ENCODE results near the gene FLOT1.

FLOT1 gene

DNA sequence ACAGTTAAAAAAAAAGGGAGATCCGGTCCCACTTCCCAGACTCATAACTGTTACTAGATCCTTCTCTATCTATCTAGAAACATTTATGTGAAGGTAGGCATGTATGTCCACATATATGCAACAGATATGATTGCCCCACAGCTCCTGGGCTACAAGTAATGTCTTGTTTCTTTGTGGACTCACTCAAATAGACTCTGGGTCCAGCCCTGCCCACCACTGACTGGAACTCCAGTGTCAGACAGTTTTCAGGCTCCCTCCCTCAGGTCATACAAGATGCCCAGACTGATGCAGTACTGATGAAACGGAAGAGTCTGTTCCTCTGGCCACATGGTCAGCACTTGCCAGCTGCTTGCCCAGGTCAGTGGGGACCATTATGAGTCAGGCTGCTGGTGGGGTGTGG is 32.6 kb upstream of the FLOT1 start:
- DNase-seq: no peak
- Histone ChIP-seq H3K9ac (ENCODE audit: low read length) (no peak overlapping the region), H4K20me1 (ENCODE audit: insufficient read depth, low read length) (no peaks in the 10 kb centered on the region), H3K9me2 (replicated peaks; ENCODE audit: insufficient read depth, low read length) (no peaks in the 10 kb centered on the region), H3K79me2 (ENCODE audit: low read length) (no peaks in the 10 kb centered on the region), H3K36me3 (replicated peaks; ENCODE audit: insufficient read depth, low read length) (no peaks in the 10 kb centered on the region), H3K27ac (ENCODE audit: low read length) (no peak overlapping the region), H3K27me3 (replicated peaks; ENCODE audit: insufficient read depth, low read length) (no peaks in the 10 kb centered on the region), H3K9me3 (replicated peaks; ENCODE audit: insufficient read depth, low read length) (no peaks in the 10 kb centered on the region), H3K4me1 (ENCODE audit: low read length) (no peaks in the 10 kb centered on the region), H2AFZ (ENCODE audit: low read length) (no peak overlapping the region), H3K4me3 (ENCODE audit: low read length) (no peak overlapping the region), H3K4me2 (ENCODE audit: low read depth, low read length) (no peak overlapping the region), H3F3A (ENCODE audit: insufficient read depth, low read length) (no peaks in the 10 kb centered on the region)
- no peak for TF ChIP-seq EZH2phosphoT487 (IDR thresholded peaks at IDR 0.05; ENCODE audit: low read length)
- TF ChIP-seq EZH2 (optimal IDR thresholded peaks at IDR 0.05; ENCODE audit: low read depth, low read length): no peak
- TF ChIP-seq, protein P1, sequence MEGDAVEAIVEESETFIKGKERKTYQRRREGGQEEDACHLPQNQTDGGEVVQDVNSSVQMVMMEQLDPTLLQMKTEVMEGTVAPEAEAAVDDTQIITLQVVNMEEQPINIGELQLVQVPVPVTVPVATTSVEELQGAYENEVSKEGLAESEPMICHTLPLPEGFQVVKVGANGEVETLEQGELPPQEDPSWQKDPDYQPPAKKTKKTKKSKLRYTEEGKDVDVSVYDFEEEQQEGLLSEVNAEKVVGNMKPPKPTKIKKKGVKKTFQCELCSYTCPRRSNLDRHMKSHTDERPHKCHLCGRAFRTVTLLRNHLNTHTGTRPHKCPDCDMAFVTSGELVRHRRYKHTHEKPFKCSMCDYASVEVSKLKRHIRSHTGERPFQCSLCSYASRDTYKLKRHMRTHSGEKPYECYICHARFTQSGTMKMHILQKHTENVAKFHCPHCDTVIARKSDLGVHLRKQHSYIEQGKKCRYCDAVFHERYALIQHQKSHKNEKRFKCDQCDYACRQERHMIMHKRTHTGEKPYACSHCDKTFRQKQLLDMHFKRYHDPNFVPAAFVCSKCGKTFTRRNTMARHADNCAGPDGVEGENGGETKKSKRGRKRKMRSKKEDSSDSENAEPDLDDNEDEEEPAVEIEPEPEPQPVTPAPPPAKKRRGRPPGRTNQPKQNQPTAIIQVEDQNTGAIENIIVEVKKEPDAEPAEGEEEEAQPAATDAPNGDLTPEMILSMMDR (IDR thresholded peaks at IDR 0.05; ENCODE audit: low read length): no peak

DNA sequence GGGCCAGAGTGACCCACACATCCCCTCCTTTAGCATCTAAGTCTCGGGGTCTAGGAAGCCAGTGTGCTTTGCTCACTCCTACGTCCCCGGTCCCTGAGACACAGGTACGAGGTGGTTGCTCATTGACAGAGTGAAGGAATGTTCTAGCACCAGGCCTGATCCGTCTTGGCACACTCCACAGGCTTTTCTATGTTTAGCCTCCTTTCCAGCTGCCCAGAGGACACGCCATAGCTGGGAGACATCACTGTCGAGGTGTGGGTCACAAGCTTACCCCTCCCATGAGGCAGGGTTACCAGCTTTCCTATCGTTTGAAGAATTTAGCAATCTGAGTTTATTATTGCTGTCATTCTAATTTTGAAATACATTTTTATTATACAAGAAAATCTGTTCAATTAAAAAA is 32.2 kb upstream of the FLOT1 start:
- TF ChIP-seq EZH2phosphoT487 (IDR thresholded peaks at IDR 0.05; ENCODE audit: low read length) (no peak), EZH2 (optimal IDR thresholded peaks at IDR 0.05; ENCODE audit: low read depth, low read length) (no peak)
- TF ChIP-seq, protein P1 (IDR thresholded peaks at IDR 0.05; ENCODE audit: low read length): no peak
- Histone ChIP-seq H3K9me3 (replicated peaks; ENCODE audit: insufficient read depth, low read length) (no peaks in the 10 kb centered on the region), H3K4me3 (ENCODE audit: low read length) (no peak overlapping the region), H2AFZ (ENCODE audit: low read length) (no peak overlapping the region), H3K27me3 (replicated peaks; ENCODE audit: insufficient read depth, low read length) (no peaks in the 10 kb centered on the region), H3K27ac (ENCODE audit: low read length) (no peak overlapping the region), H3K9ac (ENCODE audit: low read length) (no peak overlapping the region), H3K79me2 (ENCODE audit: low read length) (no peaks in the 10 kb centered on the region), H3K9me2 (replicated peaks; ENCODE audit: insufficient read depth, low read length) (no peaks in the 10 kb centered on the region), H3K36me3 (replicated peaks; ENCODE audit: insufficient read depth, low read length) (no peaks in the 10 kb centered on the region), H4K20me1 (ENCODE audit: insufficient read depth, low read length) (no peaks in the 10 kb centered on the region), H3K4me1 (ENCODE audit: low read length) (no peaks in the 10 kb centered on the region), H3F3A (ENCODE audit: insufficient read depth, low read length) (no peaks in the 10 kb centered on the region), H3K4me2 (ENCODE audit: low read depth, low read length) (no peak overlapping the region)
- DNase-seq: no peak

DNA sequence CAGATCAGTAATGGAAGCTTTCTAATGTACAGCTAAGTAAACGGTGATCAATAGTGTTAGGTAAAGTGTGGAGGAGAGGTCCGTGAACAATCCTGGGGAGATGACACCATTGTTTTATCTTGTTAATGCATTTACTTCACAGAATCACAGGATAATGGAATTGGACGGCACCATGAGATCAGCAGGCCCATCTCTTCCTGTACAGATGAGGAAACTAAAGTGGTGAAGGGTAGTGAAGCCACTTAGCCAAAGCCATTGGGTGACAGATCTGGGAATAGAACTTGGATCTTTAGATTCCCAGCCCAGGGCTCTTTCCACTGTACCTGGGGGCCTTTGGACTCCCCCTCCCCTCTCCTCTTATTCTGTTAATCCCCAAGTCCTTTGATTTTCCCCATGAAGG is 28.1 kb upstream of the FLOT1 start:
- H3K4me2 ChIP-seq (ENCODE audit: low read depth, low read length): no peak overlapping the region
- H3K9me2 ChIP-seq (replicated peaks; ENCODE audit: insufficient read depth, low read length): no peaks in the 10 kb centered on the region
- H2AFZ ChIP-seq (ENCODE audit: low read length): no peak overlapping the region
- H3K4me1 ChIP-seq (ENCODE audit: low read length): no peaks in the 10 kb centered on the region
- no peaks in the 10 kb centered on the region for H3K79me2 ChIP-seq (ENCODE audit: low read length)
- H3K27me3 ChIP-seq (replicated peaks; ENCODE audit: insufficient read depth, low read length): no peaks in the 10 kb centered on the region
- H3K9ac ChIP-seq (ENCODE audit: low read length): no peak overlapping the region
- no peaks in the 10 kb centered on the region for H3K9me3 ChIP-seq (replicated peaks; ENCODE audit: insufficient read depth, low read length)
- H3F3A ChIP-seq (ENCODE audit: insufficient read depth, low read length): no peaks in the 10 kb centered on the region
- no peak for TF ChIP-seq EZH2phosphoT487 (IDR thresholded peaks at IDR 0.05; ENCODE audit: low read length)
- TF ChIP-seq, protein P1 (IDR thresholded peaks at IDR 0.05; ENCODE audit: low read length): no peak
- no peak for TF ChIP-seq EZH2 (optimal IDR thresholded peaks at IDR 0.05; ENCODE audit: low read depth, low read length)
- H3K36me3 ChIP-seq (replicated peaks; ENCODE audit: insufficient read depth, low read length): no peaks in the 10 kb centered on the region
- no peak for DNase-seq
- no peak overlapping the region for H3K27ac ChIP-seq (ENCODE audit: low read length)
- no peak overlapping the region for H3K4me3 ChIP-seq (ENCODE audit: low read length)
- H4K20me1 ChIP-seq (ENCODE audit: insufficient read depth, low read length): no peaks in the 10 kb centered on the region
